Fibroblast of peridontal ligament (primary cell): ENCODE results near the gene MAGI2.
A peak's percentile ranks its signal among the peaks of the same experiment; 100 is the strongest.

ENCODE experiments used
- DNase-seq: peaks from one replicate; pipeline ENCODE4 v3.0.0-alpha.2; 2010; ENCODE audit errors: extremely low read depth

Gene MAGI2

DNA sequence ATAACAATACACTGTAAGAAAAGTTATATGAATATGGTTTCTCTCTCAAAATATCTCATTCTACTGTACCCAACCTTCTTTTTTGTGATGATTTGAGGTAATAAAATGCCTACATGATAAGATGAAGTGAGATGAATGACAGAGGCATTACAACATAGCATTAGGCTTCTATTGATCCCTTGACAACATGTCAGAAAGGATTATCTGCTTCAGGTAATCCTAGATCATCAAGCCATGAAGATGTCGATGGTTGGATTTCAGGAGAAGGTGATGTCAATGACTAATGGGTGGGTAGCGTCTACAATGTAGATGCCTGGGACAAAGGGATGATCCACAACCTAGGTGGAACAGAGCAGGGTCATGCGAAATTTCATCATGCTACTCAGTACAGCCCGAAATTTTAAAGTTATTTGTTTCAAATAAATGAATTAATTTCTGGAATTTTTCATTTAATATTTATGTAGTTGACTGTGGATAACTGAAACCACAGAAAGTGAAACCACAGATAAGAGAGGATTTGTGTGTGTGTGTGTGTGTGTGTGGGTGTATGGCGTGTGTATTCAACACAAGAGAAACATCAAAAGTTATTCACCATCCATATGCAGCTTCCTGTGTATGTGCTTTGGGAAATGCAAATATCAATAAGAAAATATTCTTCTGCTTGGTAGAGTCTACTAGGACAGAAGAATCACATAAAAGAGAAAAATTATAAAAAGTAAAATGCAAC, 77.0 kb downstream of the MAGI2 start:
- DNase-seq: no peak

DNA sequence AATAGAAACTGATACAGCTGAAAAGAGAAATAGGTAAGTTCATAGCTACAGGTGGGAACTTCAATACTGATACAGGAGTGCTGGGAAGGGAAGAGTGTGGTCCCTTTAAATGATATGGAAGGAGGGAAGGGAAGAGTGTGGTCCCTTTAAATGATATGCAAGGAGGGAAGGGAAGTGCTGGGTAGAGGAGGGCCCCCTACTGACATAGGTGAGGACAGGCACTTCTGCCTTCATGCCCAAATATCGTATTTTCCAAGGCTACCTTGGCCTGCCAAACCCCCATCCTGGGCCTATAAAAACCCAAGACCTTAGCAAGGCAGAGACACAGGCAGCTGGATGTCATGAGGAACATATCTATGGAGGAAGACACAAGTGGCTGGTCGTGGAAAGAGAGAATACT, 92.3 kb downstream of the MAGI2 start:
- DNase-seq: no peak

DNA sequence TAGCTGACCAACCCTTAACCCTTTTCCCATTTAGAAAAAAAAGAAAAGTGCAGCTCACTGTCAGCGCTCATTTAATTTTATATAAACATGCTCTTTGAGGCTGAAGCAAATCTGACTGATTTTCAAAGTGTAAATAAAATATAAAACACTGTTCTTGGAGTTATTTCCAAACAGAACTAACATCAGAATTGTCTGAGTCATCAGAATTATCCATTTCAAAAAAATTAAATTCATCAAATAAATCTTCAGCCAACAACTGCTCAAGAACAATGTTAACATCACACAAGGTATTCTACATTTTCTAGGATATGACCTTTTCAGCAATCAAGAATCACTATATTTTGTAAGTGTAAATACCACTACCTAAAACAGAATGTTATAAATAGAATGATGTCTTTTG, 93.6 kb downstream of the MAGI2 start:
- DNase-seq: no peak

DNA sequence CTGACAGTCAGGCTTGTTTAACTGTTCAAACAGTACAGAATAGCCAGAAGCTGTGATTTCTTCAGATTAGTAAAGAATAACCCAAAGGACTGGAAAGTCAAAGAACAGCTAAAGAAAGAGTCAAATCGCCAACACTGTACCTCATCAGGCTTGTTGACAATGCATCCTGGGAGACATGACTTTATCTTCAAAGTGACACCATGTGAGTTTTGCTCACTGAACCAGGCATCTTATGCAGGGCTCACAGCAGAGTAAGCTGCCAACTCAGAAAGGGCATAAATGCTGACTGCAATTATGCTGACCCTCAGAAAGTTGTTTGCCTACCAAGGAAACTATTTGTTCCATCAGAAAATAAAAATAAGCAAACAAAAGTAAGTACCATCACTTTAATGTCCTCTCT, 96.4 kb downstream of the MAGI2 start:
- no peak for DNase-seq

DNA sequence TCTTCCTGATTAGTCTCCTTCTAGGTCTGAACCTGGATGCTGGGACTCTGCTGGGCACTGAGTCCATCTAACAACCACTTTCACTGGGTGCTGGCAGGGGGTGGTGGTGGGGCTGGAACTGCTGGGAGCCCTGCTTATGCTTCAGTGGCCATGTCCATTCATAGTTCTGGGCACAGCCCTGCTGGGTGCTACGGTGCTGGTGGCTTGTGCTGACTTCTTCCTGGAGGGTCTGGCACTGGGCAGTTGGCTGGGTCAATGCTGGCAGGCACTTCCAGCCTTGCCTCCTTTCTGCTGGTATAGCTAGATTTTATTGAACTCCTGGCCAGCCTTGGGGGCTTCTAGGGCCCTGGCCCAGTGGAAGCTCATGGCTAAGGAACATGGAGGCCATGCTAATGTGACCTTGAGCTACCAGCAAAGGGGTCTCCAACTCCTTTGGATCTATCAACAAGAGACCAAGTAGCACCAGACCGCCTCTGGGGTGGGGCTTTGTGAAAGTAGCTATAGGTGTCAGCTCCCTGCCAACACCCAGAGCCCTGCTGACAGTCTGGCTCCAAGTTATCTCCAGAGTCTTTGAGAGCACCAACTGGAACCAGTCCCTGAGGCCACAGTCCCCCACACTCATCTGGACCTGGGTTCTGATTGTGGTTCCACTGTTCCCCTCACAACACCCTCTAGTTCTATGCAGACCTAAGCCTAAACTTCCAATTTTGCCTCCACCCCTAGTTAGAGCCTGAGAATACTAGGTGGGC, 99.6 kb downstream of the MAGI2 start:
- DNase-seq: no peak

DNA sequence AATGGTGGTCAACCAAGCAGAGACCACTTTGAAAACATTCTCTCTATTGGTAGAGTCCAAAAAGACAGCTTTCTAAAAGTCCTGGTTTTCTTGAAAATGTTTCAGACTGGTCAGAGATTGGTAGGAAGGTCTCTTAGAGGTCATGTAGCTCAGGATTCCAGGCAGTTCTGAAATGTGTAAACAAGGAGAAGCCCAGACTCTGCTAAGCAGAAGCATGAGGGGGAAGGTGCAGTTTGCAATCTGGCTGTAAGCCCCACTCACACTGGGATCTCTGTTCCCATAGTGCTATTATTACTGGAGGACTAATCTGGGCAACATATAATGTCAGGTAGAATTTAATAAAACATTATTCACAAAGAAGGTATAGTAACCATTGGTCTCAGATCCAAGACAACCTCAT, 101.1 kb downstream of the MAGI2 start:
- peak; percentile 59 for DNase-seq

DNA sequence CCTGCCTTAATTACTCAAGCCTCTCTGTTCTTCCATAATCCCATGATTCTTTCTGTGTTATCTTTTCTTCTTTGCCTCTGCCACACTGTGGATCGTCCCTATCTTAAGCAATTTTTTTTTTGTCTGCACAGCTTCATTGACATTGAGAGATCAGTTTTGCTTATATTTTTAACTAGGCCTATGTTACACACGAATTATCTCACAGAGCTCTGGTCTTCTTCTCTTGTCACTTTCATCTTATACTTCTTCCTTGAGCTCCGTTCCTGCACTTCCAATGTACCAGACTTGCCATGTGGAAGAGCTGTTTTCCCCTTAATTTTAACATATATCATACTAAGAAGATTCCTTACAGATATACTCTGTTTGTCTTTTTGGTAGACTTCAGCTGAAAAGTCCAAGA, 106.1 kb downstream of the MAGI2 start:
- DNase-seq: no peak

DNA sequence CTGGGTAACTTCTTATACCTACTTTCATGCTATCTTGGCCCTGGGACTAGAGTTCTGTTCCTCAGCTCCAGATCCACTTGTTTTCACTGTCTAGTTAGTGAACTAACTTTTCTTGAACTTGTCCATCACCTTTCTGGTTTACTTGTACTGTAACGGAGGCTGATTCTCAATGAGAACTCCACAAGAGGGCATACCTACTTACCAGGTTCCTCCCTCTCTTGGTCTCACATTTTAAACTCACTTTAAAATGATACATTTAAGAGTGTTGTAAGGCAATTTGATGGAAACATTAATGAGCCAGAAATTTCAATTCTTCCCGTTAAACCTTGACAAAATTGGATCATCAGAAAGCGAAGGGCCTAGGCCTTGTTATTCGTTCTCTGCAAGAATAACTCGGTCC, 111.6 kb downstream of the MAGI2 start:
- DNase-seq: no peak

DNA sequence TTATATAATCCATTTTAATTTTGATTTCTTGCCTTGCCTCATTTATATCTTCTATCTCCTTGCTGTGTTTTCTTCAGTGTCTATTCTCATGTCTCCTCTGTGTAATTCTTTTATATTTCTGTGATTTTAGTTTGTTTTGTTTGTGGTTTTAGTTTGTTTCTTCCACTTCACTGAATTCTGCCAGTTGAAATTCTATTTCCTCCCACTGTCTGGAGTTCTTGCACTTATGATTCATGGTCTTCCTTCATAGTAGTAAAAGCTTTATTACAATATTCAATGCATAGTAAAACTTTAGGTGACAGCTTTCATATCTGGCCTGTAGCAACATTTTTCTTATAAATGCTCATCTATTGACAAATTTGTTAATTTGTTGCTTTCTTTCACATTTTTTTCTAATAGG, 113.3 kb downstream of the MAGI2 start:
- peak; percentile 39 for DNase-seq

DNA sequence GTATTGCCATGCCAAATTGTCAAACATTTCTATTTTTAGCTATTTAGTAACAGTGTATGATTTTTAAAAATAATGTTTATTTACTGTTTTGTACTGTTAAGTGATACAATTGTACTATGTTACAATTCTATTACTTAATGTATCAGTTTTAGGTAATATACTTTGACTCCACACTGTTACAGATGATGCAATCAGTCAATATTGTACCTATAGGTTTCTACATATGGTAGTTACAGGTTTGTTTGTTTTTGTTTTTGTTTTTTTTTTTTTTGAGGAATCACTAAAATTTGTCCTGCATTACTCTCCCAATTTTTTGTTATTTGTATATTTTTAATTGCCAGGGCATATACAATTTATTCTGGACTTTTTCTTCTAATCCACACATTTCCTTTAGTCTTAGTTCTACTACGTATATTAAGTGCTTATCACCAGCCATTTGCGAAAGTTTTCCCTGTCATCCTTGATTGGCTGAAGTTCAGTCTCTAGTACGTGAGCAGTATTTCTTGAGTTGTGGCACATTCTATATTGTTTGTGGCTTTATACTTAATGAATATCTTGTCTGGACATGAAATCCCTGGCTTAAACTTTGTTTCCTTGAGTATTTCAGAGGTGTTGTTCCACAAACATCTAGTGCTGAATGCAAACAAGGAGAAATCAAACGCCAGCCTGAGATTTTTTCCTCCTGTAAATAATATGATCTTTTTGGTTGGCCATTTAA, 114.1 kb downstream of the MAGI2 start:
- DNase-seq: no peak

DNA sequence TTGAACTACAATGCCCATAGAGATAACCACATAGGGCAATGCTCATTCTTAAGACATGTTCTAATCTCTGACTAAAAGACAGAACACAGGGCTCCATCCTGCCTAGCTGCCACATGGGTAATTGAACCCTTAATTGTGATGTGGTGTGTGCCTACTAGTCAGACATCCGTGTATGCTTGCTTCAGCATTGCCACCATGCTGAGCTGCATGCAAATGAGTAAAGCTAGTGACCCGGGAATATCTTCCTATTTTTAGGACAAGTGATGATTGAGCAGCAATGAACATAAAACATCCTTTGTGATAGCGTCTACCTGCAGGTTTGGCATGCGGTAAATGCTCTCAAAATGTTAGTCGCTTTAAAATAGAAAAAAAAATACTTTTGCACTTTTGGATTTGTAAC, 115.8 kb downstream of the MAGI2 start:
- DNase-seq: no peak

DNA sequence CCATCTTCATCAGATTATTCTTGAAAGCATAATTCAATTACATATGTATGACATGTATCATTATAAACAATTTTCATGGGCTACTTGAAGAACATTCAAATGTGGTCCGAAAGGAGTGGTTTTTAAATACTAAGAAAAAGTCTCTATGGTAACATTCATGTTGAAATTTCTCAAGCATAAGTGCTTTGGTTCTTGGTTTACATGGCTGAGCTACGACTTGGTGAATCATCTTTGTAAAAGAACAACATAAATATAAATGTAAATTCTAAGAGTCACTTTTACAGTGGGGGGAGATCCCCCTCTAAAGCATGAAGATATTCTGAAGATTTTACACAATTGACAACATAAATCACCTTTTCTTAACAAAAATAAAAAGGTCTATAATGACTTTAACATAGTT, 118.6 kb downstream of the MAGI2 start:
- peak; percentile 23 for DNase-seq

DNA sequence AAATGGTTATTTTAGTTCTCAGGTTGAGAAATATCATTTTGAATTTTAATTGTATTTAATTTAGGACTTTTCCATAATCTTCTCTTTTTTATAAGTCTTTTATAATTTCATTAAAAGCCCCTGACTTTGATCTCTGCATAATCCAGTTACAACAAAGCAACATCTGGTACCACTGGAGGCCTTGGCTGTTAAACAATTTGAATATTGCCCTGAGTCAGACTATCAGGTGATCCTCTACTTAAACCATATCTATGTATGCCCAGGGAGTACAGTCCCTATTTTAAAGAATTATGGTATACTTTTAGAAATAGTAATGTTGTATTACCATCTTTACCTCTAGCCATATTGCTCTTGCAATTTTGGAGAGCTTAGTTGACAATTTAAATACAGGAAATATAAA, 119.1 kb downstream of the MAGI2 start:
- DNase-seq: no peak

DNA sequence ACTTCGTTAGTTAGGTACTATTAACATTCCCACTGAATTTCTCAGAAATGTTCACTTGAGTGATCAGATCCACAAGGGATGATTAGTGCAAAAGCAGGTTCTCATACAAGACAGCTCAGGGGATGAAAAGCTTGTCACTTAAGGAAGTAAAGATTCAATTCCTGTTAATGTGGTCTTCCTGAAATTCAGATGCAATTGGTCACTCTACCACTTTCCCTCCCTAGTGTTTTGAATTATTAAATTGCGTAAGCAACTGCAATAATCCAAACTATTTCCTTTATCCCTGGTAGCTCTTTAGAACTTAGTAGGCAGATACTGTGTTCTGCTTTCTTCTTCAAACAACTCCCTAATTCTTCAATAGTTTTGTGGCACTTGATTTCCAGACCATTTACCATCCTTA, 121.4 kb downstream of the MAGI2 start:
- DNase-seq: peak; percentile 56

DNA sequence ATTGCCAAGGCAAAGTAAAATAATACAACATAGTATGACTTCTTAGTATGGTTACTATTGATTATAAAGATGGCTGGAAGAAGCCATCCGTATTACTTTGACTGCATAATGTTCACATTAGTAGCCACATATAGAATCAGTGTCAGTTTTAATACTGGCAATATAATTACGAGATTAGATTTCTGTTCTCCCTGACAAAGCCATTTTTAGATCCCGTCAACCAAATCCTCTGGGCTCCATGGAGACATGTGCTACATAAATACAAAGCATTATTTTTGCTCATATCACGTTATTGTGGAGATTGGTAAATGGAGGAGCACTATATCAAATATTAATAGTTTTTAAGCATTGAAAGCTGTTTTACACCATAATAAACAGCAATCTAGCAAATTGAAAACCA, 124.0 kb downstream of the MAGI2 start:
- no peak for DNase-seq

DNA sequence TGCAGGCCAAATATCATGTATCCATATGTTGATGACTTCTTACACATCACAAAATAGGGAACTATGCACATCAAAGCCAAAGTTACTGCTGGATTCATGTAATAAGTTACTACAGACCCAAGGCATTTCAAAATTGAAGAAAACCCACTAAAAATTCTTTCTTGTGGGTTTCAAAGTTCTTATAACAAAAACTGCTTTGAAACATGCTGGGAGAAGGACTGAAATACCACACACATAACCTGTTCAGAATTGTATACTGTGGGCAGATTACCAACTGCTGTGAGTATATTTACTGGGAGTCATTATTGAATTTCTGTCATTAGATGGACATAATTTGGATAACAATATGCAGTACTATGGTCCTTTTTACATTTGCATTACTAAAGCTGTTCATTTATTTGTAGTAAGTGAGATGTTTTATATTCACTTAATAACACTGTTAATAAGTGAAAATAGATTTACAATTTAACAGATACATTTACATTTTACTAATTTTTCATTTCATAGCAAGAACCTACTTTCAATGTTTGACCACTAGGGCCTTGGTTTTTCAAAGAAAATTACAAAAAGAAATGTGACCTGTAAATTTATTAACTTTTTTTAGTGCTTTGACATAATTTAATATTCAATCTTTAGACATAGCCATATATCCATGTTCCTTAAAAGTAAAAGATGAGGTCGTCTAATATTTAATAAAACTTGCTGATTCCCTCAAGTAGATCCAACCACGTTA, 132.6 kb downstream of the MAGI2 start:
- DNase-seq: peak; percentile 26

DNA sequence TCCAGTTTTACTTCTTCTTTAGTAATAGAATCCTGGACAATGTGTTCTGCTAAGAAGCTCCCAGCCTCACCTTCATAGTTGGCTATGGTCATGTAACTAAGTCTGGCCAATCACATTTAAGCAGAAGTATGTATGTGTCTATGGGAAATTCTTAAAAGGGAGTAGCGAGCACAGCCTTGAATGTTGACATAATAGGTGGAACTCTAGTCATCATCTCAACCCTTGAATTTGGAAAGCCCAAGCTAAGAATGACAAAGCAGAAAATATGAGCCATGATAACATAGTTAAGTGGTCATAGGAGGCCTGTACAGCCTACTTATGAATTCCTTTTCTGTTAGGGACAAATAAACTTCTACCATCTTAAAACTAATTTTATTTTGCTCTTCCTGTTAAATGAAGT, 134.1 kb downstream of the MAGI2 start:
- peak; percentile 32 for DNase-seq

DNA sequence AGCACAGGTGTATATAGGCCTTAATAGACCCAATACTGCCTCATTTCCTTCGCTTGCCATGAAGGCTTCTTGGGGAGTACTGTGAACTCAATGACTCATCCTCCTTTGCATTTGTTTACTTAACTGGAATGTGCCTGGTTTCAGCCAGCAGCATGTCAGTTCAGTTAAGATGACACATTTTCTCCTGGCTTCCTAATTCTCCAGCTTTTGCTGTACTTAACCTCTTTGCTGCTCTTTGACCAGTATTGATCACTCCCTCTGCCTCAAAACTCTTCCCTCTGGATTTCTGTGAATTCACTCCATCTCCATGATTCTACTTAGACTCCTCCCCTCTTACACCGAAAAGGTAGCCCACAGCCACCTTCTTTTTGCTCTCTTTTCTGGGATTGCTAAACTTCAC, 135.7 kb downstream of the MAGI2 start:
- DNase-seq: peak; percentile 88

DNA sequence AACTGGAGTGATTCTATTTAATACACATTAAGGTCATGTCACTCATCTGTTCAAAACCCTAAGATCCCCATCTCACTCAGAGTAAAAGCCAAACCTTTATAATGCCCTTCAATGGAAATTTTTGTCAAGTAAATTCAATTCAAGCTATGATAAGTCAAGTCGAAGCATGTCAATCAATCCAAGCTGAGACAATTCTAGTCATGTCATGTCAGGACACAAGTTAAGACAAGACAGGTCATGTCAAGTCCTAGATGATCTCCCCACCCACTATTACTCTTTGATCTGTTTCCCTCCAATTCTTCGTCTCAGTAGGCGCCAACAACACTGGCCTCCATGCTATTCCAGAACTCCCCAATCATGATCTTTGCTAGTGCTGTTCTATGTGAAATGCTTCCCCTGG, 141.4 kb downstream of the MAGI2 start:
- DNase-seq: no peak

DNA sequence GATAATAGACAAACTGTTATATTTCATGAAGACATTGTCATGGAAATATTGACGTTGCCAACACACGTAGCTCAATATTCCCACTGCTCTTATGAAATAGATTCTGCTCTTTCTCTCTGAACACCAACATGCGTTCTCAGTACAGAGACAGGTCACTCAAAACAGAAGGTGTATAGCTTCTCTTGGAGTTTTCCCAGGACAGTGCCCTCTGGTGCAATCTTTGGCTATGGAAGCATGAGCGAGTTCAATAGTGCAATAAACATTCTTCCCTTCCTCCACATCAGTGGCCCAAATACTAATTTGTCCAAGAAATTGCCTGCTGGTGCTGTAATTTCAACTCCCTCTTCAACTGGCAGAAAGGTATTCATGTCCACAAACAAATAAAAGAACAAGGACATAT, 145.3 kb downstream of the MAGI2 start:
- no peak for DNase-seq

DNA sequence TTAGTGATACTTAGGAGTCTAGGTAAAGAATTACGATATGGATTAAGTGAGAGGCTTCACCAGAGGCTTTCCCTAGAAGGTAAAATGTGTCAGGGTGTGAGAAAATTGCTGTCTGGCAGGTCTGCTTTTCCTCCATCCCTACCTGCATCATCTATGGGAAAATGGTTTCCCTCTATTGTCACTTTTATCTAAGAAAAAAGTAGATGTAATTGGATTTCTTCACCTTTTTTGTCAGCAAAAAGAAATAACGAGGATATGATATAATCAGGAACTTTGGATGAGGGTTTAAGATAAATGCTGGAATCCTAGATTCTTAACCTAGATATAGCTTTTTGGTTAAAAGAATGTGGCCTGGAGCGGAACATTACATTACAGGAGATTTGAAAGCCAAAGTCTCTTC, 146.1 kb downstream of the MAGI2 start:
- DNase-seq: no peak

DNA sequence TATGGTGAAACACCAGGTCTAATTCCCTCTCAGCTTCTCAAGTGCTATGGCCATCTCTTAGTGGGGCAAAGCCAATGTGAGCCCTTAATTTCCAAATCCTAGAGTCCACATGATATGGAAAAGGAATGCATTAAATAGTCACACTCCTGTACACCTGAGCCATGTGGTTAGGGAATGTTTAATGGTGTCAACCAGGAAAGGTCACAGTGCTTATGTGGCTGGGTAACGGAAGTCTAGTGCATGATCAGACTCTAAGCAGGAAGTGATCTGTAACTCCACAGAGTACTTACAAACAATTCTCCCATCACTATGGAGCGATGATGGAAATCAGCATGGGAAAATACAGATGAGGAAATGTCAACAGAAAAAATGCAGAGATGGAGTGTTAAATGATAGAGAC, 148.8 kb downstream of the MAGI2 start:
- DNase-seq: no peak
